ENCODE measurements around the gene DHRS13. TPM values are rescaled to one million over a fixed set of nuclear protein-coding genes. Genes with fewer than 3 reads are reported as not detected.

The DHRS13 gene
- total and polyA plus RNA-seq, 10 of the 15 experiments (the other 5 are each of a cell fraction or from before 2014, with no cell fraction given): 0.18 to 55.2 (median 31.3) TPM; not detected in 1

- POLR2A ChIA-PET: interaction anchor here (0.6 to 2.1 kb wide), 26 partner anchors 19 to 342 kb away, joined by 3 to 24 read pairs (median 4); partner anchors contain the start of genes FAM222B, FLOT2, NEK8 and NUFIP2
- peak overlapping the region; percentile 83 for H3K4me2 ChIP-seq (ENCODE audit: control insufficient read depth, insufficient read depth)
- CTCF ChIA-PET: interaction anchor here (0.6 to 4.4 kb wide), 37 partner anchors 7 to 308 kb away, joined by 3 to 92 read pairs (median 6); partner anchors contain the start of genes DHRS13, FAM222B, NEK8 and RPL23A
- RAD21 ChIA-PET (ENCODE audit: unreplicated experiment): interaction anchor here (0.7 to 3.5 kb wide), 22 partner anchors 9 to 339 kb away, joined by 3 to 24 read pairs (median 4); partner anchors contain the start of genes NEK8, RPL23A and TLCD1
- no peaks in the 10 kb centered on the region for H4K20me1 ChIP-seq (ENCODE audit: control insufficient read depth, insufficient read depth)
- H3K27me3 ChIP-seq (replicated peaks in 1 of 2; ENCODE audit: control insufficient read depth in 2 of 2, insufficient read depth in 2 of 2, low read length in 1 of 2): no peaks in the 10 kb centered on the region
- H3K27ac ChIP-seq (ENCODE audit: control insufficient read depth, insufficient read depth): peak overlapping the region; percentile 74
- H3K9me3 ChIP-seq (replicated peaks; ENCODE audit: control insufficient read depth, insufficient read depth, low read length): no peaks in the 10 kb centered on the region
- SMC1A ChIA-PET (ENCODE audit: uncharacterized antibody, unreplicated experiment): interaction anchor here (0.6 to 3.9 kb wide), 17 partner anchors 9 to 308 kb away, joined by 3 to 43 read pairs (median 4); partner anchors contain the start of gene RPL23A
- intact Hi-C loops (cut with micrococcal nuclease; ENCODE audit: unreplicated experiment): loop anchor here (2.0 to 5.0 kb wide), 2 partner anchors 49 to 340 kb away; partner anchors contain the start of genes DHRS13 and NUFIP2
- FAIRE-seq (no peak), DNase-seq (ENCODE audit: low read depth, low spot score) (peak; percentile 100), ATAC-seq (peak; percentile 82)
- no peaks in the 10 kb centered on the region for H3K36me3 ChIP-seq (ENCODE audit: control insufficient read depth in 2 of 2, insufficient read depth in 2 of 2, low read length in 1 of 2)
- peak overlapping the region; percentile 83 for H3K4me3 ChIP-seq
- peaks cover 4% of the 10 kb centered on the region for H3K4me1 ChIP-seq (ENCODE audit: control insufficient read depth, insufficient read depth, low read length)
- H3K9ac ChIP-seq (ENCODE audit: control insufficient read depth, insufficient read depth, low read length): peak overlapping the region; percentile 54
- peaks cover 39% of the 10 kb centered on the region for H3K79me2 ChIP-seq (ENCODE audit: control insufficient read depth, insufficient read depth, low read length)
- 4% methylated on average over 36 of the region's 36 CpGs for WGBS (ENCODE audit: insufficient coverage, insufficient replicate concordance, low lambda C conversion rate, missing lambda C conversion rate)
- TSS peak; percentile 93 for BruUV-seq (replicated peaks)
- in situ Hi-C loops (cut with MboI): loop anchor here (10.0 kb wide), 1 partner anchor 617 kb away; the partner anchor contains the start of genes IFT20 and TNFAIP1
- H2AFZ ChIP-seq (ENCODE audit: control insufficient read depth, low read depth, low read length): peak overlapping the region; percentile 78
- TF ChIP-seq SRF (IDR thresholded peaks at IDR 0.05; ENCODE audit: low read depth in 2 of 2, low read length in 2 of 2): peak in 1 of 2 experiments; percentile 65; a peak in 1 of 4 replicates
- TF ChIP-seq RFX5 (IDR thresholded peaks at IDR 0.05; ENCODE audit: low read depth, low read length): 0 out of 2 replicates have a peak, but pooled peaks have one; percentile 21
- TF ChIP-seq MYC (IDR thresholded peaks at IDR 0.05; ENCODE audit: insufficient read depth, insufficient read length, insufficient replicate concordance, low read length, severe bottlenecking): peak; percentile 17
- TF ChIP-seq, protein P1, sequence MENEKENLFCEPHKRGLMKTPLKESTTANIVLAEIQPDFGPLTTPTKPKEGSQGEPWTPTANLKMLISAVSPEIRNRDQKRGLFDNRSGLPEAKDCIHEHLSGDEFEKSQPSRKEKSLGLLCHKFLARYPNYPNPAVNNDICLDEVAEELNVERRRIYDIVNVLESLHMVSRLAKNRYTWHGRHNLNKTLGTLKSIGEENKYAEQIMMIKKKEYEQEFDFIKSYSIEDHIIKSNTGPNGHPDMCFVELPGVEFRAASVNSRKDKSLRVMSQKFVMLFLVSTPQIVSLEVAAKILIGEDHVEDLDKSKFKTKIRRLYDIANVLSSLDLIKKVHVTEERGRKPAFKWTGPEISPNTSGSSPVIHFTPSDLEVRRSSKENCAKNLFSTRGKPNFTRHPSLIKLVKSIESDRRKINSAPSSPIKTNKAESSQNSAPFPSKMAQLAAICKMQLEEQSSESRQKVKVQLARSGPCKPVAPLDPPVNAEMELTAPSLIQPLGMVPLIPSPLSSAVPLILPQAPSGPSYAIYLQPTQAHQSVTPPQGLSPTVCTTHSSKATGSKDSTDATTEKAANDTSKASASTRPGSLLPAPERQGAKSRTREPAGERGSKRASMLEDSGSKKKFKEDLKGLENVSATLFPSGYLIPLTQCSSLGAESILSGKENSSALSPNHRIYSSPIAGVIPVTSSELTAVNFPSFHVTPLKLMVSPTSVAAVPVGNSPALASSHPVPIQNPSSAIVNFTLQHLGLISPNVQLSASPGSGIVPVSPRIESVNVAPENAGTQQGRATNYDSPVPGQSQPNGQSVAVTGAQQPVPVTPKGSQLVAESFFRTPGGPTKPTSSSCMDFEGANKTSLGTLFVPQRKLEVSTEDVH (IDR thresholded peaks at IDR 0.05; ENCODE audit: low read depth, partially characterized antibody): no peak
- TF ChIP-seq SMARCA5 (IDR thresholded peaks at IDR 0.05): peak; percentile 73
- TF ChIP-seq FOS (IDR thresholded peaks at IDR 0.05; ENCODE audit: borderline replicate concordance, extremely low read depth, insufficient read length): no peak
- peak; percentile 100 for TF ChIP-seq HCFC1 (IDR thresholded peaks at IDR 0.05; ENCODE audit: low read length)
- TF ChIP-seq IRF3 (IDR thresholded peaks at IDR 0.05): peak; percentile 51; the same call in 1 of the 2 replicates
- peak; percentile 92 for TF ChIP-seq SREBF1 (IDR thresholded peaks at IDR 0.05; ENCODE audit: low read length)
- no peak for TF ChIP-seq ZSCAN29 (IDR thresholded peaks at IDR 0.05)
- peak; percentile 60 for TF ChIP-seq RELA (IDR thresholded peaks at IDR 0.05; ENCODE audit: borderline replicate concordance, partially characterized antibody)
- peak; percentile 85 for TF ChIP-seq POLR2A (IDR thresholded peaks at IDR 0.05; ENCODE audit: low read depth, low read length)
- TF ChIP-seq E4F1 (IDR thresholded peaks at IDR 0.05; ENCODE audit: borderline replicate concordance, partially characterized antibody): peak; percentile 55
- peak; percentile 89 for TF ChIP-seq MXI1 (IDR thresholded peaks at IDR 0.05; ENCODE audit: low read depth, low read length)
Observed at GRCh38 chr17:28951991-28952975, 49.4 kb upstream of the DHRS13 start.

All from GM12878 (cell line).